GM18498 (cell line): ENCODE results near the gene USP25.

Experiments used
- ATAC-seq: cut with Tn5 transposase; IDR thresholded peaks from one replicate; pipeline ENCODE4 v1.9.1; 2021; ENCODE audit warnings: mild to moderate bottlenecking, moderate library complexity; ENCODE audit not compliant: unreplicated experiment

Gene USP25, protein sequence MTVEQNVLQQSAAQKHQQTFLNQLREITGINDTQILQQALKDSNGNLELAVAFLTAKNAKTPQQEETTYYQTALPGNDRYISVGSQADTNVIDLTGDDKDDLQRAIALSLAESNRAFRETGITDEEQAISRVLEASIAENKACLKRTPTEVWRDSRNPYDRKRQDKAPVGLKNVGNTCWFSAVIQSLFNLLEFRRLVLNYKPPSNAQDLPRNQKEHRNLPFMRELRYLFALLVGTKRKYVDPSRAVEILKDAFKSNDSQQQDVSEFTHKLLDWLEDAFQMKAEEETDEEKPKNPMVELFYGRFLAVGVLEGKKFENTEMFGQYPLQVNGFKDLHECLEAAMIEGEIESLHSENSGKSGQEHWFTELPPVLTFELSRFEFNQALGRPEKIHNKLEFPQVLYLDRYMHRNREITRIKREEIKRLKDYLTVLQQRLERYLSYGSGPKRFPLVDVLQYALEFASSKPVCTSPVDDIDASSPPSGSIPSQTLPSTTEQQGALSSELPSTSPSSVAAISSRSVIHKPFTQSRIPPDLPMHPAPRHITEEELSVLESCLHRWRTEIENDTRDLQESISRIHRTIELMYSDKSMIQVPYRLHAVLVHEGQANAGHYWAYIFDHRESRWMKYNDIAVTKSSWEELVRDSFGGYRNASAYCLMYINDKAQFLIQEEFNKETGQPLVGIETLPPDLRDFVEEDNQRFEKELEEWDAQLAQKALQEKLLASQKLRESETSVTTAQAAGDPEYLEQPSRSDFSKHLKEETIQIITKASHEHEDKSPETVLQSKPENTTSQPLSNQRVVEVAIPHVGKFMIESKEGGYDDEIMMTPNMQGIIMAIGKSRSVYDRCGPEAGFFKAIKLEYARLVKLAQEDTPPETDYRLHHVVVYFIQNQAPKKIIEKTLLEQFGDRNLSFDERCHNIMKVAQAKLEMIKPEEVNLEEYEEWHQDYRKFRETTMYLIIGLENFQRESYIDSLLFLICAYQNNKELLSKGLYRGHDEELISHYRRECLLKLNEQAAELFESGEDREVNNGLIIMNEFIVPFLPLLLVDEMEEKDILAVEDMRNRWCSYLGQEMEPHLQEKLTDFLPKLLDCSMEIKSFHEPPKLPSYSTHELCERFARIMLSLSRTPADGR

DNA sequence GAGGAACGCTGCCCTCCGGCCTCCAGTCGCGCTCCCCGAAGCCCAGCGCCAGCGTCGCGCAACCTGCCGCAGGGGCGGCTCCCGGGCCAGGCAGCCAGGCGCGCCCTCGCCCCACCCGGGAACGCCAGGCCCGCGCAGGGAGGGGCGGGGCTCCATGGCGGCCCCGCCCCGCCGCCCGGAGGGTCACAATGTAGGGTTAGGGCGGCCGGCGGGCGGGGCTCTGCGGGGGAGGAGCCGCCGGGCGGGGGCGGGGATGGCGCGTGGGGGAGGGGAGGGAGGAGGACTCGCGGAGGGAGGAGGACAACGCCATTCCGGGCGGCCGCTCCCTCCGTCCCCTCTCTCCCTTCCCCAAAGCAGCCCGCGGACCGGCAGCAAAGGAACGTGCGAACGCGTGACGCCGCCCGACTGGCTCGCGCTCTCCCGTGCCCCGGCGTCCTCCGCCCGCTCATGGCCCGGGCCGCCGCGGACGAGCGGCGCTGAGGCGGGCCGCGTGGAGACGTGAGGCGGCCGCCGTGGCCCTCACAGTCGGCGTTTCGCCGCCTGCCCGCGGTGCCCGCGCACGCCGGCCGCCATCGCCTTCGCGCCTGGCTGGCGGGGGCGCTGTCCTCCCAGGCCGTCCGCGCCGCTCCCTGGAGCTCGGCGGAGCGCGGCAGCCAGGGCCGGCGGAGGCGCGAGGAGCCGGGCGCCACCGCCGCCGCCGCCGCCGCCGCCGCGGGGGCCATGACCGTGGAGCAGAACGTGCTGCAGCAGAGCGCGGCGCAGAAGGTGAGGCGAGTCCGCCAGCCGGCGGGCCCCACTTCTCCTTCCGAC, at the start of gene USP25:
Gene USP25 (plus strand): TSS at position 309 of the 810 bp plus-strand sequence. CDS start 412 bp downstream, at position 721.
- ATAC-seq: peak; percentile 81

- ATAC-seq: no peak
Observed at GRCh38 chr21:15682186-15682895, 47.4 kb upstream of the USP25 start.

- no peak for ATAC-seq
Observed at GRCh38 chr21:15682977-15683376, 46.8 kb upstream of the USP25 start.

- no peak for ATAC-seq
Observed at GRCh38 chr21:15686506-15686905, 43.3 kb upstream of the USP25 start.

- ATAC-seq: no peak
Observed at GRCh38 chr21:15687208-15687607, 42.6 kb upstream of the USP25 start.

- ATAC-seq: no peak
Observed at GRCh38 chr21:15688016-15688415, 41.8 kb upstream of the USP25 start.

GRCh38 chr21:15688809-15689208, 41.0 kb upstream of the USP25 start:
- ATAC-seq: no peak

- no peak for ATAC-seq
Observed at GRCh38 chr21:15692711-15693110, 37.1 kb upstream of the USP25 start.

DNA sequence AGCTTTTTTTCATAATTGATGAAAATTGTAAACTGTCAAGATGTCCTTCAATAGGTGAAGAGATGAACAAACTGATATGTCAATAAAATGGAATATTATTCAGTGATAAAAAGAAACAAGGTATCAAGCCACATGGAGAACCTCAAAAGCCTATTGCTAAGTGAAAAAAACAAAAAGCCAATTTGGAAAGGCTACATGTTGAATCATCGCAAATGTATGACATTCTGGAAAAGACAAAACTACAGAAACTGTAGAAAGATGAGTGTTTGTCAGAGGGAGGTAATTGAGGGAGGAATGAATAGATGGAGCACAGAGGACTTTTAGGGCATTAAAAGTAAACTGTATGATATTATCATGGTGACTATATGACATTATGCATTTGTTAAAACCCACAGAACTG, 34.5 kb upstream of the USP25 start:
- ATAC-seq: no peak

- no peak for ATAC-seq
Observed at GRCh38 chr21:15701830-15702229, 28.0 kb upstream of the USP25 start.

GRCh38 chr21:15703932-15704331, 25.9 kb upstream of the USP25 start:
- no peak for ATAC-seq

- no peak for ATAC-seq
Observed at GRCh38 chr21:15706696-15707095, 23.1 kb upstream of the USP25 start.

DNA sequence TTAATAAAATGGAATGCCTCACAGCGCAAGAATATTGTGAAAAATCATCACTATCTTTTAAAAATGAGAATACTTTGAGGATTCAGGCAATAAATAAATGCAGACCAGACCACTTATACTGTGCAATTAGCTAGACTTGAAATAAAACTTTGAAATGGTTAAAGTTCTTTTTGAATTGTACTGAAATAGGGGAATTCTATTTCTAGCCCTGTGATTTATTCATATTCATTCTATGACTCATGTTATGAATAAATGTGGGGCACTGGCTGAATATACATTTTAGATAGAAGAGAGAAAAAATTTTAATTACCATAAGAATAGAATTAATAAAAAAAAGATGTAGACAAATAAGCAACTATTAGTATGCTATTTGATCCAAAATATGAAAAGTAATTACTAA, 16.4 kb upstream of the USP25 start:
- ATAC-seq: no peak

GRCh38 chr21:15718711-15719110, 11.1 kb upstream of the USP25 start:
- no peak for ATAC-seq

DNA sequence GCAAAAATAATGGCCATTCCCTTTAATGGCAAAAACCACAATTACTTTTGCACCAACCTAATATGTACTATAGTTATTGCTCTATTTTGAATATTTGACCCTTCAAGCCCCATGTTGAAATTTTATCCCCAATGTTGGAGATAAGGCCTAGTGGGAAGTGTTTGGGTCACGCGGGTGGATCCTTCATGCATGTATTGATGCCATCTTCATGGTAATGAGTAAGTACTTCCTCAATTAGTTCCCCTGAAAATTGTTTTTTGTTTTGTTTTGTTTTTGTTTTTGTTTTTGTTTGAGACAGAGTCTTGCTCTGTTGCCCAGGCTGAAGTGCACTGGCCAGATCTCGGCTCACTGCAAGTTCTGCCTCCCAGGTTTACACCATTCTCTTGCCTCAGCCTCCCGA, 9.8 kb upstream of the USP25 start:
- ATAC-seq: no peak

GRCh38 chr21:15722591-15723324, 7.0 kb upstream of the USP25 start:
- no peak for ATAC-seq

GRCh38 chr21:15725949-15726348, 3.8 kb upstream of the USP25 start:
- ATAC-seq: no peak

GRCh38 chr21:15728046-15728445, 1.7 kb upstream of the USP25 start:
- no peak for ATAC-seq

DNA sequence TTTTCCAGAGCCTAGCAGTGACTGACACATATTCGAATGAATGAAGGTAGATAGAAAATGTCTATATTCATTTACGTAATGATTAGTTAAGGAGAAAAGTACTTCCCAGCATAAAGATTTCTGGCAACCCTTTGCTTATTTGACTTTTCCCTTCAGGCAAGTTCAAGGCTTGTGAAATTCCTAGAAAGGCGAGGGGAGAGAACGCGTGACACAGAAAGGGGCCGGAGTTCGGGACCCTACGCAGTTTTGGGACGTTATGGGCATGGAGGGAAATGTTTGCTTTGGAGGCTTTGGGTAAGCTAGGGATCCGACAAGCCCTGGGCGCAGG, 472 bp upstream of the USP25 start:
- ATAC-seq: no peak
